NCI-H2081 treated with DMSO at 0.1 percent for 48 hours (cell line): Measurements from ENCODE around the gene CFDP1.
"Not testable (repeated sequence)": the region's sequence is repeated elsewhere in the genome, so short reads cannot be mapped to it uniquely, and the experiment has no call there.

Source experiments
- DNase-seq: peaks from one replicate; lab custom pipeline; 2025; lab: John Stamatoyannopoulos, UW

CFDP1 gene

DNA sequence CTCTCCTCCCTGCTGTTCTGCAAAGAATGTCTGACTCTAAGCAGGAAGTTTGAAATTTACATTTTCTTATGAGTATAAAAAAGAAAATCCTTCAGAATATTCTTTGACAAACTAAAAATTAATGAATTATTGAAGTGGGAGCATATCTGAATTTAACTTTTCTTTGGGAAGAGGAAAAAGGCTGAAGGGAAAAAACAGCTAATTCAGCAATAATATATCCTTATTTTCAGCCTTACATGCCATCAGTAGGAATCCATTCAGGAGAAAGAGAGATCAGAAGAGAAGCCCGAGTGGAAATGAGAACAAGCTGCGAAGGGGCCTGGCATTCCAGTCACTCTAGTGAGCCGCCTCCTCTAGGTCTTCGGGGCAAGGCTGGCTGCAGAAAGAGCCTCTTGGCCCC is 140.1 kb downstream of the CFDP1 start:
- DNase-seq: no peak

- DNase-seq: no peak
These were observed 140.6 kb downstream of the CFDP1 start for GRCh38 chr16:75292691-75293090.

GRCh38 chr16:75289189-75289588 is 144.1 kb downstream of the CFDP1 start:
- no peak for DNase-seq

GRCh38 chr16:75288596-75289120 is 144.6 kb downstream of the CFDP1 start:
- no peak for DNase-seq

DNA sequence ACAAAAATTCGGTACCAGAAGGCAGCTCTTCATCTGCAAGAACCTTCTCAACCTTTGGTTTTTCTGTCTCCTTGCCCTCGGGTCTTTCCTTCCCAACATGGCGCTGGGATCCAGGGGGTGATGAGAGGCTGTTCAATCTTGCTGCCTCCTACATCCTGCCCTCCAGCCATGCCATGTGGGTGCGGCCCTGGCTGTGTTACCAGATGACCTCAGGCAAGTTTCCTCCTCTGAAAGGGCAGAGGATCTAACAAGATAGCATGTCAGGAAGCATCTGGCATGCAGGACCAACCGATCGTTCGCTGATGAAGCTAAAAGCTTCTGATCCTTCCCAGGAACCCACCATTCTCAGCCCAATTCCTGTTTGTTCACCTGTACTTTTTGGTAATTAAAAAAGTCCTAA is 145.1 kb downstream of the CFDP1 start:
- DNase-seq: no peak

- DNase-seq: no peak
These were observed 145.6 kb downstream of the CFDP1 start for GRCh38 chr16:75287708-75288107.

- DNase-seq: no peak
These were observed 146.9 kb downstream of the CFDP1 start for GRCh38 chr16:75286389-75286788.

DNA sequence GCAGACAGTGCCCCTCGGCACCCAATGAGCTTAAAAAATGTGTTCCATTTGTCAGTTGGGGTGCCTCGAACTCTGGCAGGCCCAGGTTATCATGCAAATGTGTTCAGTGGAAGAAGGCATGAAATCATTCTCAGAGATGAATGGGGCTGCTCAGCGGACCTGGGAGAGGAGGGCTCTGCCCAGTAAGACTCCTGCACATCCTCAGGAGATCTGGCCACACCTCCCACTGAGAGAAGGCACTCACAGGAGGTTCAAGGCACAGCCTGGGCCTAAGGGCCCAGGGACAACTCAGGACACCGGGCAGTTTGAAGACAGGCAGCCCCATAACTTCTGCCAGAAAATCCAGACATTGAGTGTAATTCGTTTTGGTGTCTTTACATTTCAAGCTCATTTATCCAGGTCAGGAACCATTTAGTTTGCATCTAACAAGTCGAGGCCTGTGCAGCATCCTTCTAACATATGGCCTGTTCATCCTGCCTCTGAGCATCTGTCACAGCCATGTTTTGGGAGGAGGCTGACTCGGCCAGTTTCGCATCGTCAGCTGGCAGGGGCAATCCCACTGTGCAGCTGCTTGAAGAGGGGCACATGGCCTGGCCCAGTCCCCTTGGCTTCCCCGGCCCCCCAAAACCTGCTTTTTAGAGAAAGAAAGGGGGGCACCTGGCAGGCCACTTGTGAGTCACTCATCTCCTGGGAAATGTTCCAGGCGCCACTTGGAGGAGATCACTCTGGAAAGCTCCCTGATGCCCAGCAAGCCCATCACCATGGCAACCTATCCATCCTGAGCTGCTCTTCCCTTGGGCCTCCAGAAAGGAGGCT is 150.6 kb downstream of the CFDP1 start:
- no peak for DNase-seq

DNA sequence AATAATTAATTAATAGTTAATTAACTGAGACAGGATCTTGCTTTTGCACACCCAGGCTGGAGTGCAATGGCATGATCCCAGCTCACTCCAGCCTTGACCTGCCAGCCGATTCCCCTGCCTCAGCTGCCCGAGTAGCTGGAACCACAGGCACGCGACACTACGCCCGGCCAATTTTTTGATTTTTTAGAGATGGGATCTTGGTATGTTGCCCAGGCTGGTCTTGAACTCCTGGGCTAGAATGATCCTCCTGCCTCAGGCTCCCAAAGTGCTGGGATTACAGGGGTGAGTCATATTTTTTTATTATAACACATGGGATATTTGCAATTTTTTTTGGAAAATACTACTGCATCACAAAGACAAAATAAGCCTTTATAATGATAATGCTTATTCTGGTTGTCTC is 151.5 kb downstream of the CFDP1 start:
- DNase-seq: no peak

- DNase-seq: not testable (repeated sequence)
These were observed 152.3 kb downstream of the CFDP1 start for GRCh38 chr16:75281009-75281408.

GRCh38 chr16:75280331-75280804 is 152.9 kb downstream of the CFDP1 start:
- no peak for DNase-seq

DNA sequence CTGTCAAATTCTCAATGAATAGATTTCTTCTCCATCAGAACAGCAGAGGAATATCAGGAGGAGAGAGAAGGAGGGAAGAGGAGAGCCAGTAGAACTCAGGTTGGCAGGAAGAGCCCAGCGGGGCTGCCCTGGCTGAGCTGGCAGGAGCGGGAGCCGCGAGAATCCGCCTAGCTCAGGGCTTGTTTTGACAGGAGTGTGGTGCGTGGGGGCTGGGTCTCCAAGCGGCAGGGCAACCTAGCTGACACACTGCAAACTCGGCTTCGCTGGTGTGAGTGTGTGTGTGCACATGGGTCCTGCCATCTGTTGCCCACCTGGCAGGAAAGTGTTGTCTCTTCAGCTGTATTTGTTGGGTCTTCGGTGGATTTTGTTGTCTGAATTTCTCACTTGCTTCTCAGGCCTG is 154.0 kb downstream of the CFDP1 start:
- no peak for DNase-seq

DNA sequence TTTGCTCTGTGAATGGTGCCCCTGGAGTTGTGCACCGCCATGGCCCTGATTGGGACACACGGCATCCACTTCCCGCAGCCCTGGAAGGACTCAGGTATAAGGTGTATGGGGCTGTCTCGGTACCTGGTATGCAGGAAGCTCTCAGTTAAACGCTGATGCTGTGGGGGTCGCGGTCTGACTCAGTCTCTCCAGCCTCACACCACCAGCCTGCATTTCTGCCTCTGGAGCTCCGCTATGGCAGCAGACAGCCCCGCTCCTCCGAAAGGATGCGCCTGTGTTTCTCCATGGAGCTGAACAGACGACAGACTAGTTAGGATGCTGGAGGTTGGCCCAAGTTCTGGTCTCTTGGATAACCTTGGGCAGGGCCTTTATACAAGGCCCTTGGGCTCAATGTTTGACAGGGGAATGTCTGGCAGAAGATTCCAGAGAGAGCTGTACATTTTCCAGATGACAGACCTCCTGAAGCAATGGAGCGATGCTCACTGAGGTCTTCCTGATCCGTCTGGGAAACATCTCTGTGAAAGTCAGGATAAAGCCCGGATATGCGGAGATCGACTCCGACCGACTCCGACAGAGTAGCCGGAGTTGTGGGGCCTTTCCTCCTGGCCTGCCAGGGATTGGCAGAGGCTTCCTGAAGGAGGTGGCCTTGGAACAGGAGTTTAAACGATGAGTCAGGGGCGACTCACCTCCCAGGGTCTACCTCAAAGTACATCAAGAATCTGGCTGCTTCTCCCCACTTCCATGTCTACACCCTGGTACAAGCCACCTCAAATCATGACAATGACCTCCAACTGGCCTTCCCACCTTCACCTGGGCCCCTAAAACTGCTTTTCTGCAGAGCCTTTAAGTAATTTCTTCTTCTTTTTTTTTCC is 160.0 kb downstream of the CFDP1 start:
- no peak for DNase-seq

DNA sequence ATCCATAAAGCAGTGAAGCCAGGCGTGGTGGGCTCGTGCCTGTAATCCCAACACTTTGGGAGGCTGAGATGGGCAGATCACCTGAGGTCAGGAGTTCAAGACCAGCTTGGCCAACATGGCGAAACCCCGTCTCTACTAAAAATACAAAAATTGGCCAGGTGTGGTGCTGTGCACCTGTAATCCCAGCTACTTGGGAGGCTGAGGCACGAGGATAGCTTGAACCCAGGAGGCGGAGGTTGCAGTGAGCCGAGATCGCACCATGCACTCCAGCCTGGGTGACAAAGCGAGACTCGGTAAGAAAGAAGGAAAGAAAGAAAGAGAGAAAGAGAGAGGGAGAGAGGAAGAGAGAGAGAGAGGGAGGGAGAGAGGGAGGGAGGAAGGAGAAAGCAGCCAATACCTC is 160.7 kb downstream of the CFDP1 start:
- DNase-seq: not testable (repeated sequence)

DNA sequence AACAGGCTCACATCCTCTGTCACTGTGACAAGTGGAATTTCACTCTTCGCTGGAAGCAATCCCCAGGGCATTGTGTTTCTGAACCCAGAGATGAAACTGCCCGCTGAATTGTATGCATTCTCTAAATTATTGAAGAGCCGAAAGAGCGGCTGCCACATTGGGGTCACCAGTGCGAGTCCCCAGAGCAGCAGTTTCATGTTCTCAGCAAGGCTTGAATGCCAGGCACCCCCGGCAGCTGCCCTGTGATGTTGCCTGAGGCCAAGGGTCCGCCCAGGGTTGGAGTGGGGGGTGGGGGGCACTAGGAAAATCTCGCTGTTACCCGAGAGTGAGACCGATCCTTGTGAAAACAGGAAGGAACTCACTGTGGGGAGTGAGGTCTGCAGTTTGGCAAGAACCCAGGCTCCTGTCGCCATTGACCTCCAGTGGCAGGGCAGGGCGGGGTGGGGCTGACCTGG is 161.2 kb downstream of the CFDP1 start:
- no peak for DNase-seq

GRCh38 chr16:75271441-75272096 is 161.7 kb downstream of the CFDP1 start:
- no peak for DNase-seq

DNA sequence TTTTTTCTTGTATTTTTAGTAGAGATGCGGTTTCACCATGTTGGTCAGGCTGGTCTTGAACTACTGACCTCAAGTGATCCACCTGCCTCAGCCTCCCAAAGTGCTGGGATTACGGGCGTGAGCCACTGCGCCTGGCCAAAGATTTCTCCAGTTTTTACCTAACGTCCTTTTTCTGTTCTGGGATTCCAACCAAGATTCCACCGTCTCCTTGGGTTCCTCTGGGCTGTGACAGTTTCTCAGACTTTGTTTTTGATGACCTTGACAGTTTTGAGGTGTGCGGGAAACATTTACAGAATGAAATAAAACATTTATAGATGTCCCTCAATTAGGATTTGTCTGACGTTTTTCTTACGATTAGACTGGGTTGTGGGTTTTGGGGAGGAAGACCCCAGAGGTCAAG is 163.9 kb downstream of the CFDP1 start:
- not testable (repeated sequence) for DNase-seq

DNA sequence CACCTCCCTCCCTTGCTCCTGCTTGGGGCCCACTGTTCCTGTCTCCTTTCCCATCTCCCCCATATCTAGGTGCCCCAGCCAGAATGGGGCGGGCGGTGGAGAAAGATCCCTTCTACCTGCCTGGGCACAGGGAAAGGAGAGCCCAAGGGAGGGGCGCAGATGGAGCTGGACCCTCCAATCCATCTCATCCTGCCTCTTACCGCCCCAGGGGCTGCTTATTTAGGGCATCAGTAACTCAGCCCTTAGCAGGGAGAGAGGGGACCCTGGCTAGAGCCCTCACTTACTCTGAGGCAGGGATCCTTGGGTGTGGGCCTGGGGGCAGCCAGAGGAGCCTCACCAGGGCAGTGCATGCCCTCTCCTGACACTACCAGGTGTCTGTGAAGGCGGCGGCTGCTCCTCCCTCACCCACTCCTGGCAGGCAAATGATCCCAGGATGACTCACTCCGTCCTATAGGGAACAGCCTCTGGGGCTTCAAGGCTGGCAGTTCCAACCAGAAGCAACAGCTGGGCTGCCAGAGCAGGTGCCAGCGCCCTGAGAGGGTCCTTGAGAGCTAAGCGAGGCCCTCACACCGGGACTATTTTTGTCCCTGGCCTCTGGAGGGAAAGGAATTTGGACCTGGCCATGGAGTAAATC is 165.6 kb downstream of the CFDP1 start:
- no peak for DNase-seq

DNA sequence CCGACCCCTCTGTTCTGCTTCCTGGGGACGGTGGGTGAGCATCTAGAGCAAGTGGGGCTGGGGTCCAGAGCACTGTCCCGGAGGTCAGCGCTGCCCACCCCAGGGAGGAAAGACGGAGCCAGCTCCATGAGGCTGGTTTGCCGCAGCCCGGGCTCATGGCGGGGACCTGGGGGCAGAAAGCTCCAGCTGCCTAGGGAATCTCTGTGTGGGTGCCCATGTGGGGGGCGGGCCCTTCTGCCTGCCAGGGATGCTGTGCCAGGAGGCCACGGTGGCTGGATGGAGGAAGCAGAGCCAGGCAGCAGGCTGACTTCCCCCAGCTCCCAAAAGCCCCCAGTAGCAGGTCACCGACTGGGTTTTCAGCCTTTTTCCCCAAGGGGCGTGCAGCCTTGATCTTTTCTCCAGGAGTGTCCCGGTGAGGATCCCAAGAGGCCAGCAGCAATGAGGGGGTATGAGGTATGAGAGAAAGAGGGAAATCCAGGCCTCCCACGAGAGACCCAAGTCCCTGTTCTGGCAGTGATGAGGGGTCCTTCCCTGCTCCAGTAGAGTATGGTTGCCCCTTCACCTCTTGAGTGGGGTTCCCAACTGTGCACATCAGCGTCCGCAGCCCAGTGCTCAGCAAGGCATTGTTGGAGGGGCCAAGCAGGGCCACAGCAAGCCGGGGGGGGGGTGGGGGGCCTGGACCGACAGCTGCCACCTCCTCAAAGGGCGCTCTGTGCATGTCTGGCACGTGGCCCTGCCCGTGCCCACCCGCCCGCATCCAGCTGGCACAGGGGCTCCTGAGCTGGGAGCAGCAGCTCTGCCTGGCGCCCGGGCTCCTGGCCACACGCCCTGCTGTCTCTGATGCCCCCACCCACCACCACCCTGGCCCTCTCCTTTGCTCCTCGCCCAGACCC is 166.3 kb downstream of the CFDP1 start:
- DNase-seq: no peak

DNA sequence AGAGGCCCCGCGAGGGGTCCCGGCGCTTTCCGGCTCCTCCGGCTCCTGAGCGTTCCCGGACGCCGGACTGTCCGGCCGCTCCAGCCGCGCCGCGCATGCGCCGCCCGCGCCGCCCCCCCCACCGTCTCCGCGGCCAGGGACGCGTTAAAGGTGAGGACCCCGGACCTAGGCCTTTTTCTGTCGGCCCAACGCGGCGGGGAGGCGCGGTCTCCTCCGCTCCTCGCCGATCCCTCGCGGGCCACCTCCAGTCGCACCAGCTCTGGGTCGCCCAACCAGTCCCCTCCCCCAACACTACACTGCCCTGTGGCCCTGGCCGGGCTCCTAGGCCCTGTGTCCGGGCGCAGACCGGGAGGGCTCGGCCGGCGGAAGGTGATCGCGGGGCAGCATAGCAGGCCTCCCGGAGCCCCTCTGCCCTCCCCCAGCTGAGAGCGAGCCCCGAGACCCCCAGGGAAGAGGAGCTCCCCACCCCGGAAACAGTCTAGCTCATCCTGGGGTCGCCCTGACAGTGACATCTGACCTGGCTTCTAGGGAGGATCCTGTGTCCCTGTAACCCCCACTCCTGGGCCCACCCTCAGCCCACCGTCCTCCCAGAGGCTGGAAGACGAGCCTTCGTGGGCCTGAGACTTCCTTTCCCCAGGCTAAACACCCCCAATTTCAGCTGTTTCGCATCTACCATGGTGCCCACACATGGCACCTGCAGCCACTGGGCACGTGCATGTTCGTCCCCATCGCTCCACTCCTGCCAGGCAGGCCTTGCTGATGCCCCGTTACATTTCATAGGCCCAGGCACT is 167.2 kb downstream of the CFDP1 start:
- no peak for DNase-seq
